IMR-90 (cell line): Measurements from ENCODE around the gene PXYLP1.

Source experiments
- CTCF ChIP-seq: conservative IDR thresholded peaks from 2 replicates; pipeline ENCODE4 v1.5.1; 2012; ENCODE audit warnings: mild to moderate bottlenecking, low read depth, low read length, improper control_type of control experiment
- MAFK ChIP-seq: IDR thresholded peaks from 2 replicates; pipeline ENCODE4 v1.6.1; 2012; ENCODE audit warnings: low read depth, low read length, improper control_type of control experiment
- MXI1 ChIP-seq: IDR thresholded peaks from 2 replicates; pipeline ENCODE4 v1.6.1; 2012; ENCODE audit warnings: low read depth, mild to moderate bottlenecking, low read length, moderate library complexity, borderline replicate concordance
- RFX5 ChIP-seq: IDR thresholded peaks from 2 replicates; pipeline ENCODE4 v1.8.0; 2012; ENCODE audit warnings: low read depth, mild to moderate bottlenecking, low read length, moderate library complexity
- USF2 ChIP-seq: fragments of 150-350 bp; IDR thresholded peaks from 2 replicates; pipeline ENCODE4 v1.6.1; 2017; ENCODE audit warnings: mild to moderate bottlenecking, antibody characterized with exemption, low read length, low read depth

- TF ChIP-seq USF2 (no peak), CTCF (no peak), MAFK (no peak), MXI1 (no peak), RFX5 (no peak)
Measured at GRCh38 chr3:141276398-141276797, 44.8 kb downstream of the PXYLP1 start.
